GM21367 (cell line): ENCODE data around the gene RAB11FIP2.
"Not testable (repeated sequence)": the region's sequence is repeated elsewhere in the genome, so short reads cannot be mapped to it uniquely, and the experiment has no call there.

Experiments
- ATAC-seq: cut with Tn5 transposase; IDR thresholded peaks from one replicate; pipeline ENCODE4 v1.9.1; 2021; ENCODE audit not compliant: unreplicated experiment

The RAB11FIP2 gene

DNA sequence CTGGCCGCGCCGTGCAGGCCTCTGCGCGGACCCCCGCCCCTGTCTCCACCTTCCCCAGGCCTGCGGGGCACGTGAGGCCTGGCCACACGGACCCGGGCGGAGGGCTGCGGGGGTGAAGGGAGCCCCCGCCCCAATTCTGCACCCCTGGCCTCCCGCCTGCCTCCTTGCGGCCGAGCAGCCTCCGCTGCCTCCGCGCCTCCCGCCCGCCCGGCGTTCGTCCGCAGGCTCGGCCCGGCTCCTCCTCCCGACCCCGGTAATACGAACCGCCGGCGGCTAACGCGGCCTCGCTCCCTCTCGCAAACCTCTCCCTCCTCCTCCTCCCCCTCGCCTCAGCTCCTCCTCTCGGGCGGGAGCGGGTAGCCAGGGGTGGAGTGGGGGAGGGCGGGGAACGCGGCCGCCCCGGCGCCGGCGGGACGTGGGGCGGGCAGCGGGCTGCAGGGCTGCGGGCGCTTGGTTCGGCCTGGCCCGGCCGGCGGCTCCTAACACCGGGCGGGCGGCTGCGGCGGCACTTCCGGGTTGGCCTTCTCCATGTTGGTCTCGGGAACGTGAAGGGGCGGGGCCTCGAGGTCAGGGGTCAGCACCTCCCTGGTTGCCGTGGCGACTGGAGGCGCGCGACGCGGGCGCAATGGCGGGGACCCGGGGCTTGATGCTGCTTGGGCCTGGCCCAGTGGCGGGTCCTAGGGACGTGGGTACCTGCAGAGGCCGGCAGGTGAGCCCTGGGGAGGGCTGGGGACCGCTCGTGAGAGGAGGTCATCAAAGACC, at the start of gene RAB11FIP2:
Gene RAB11FIP2, minus strand, starts transcription at position 547 of the 762 bp plus-strand sequence. CDS start 778 bp downstream, outside the sequence.
- peak; percentile 96 for ATAC-seq

DNA sequence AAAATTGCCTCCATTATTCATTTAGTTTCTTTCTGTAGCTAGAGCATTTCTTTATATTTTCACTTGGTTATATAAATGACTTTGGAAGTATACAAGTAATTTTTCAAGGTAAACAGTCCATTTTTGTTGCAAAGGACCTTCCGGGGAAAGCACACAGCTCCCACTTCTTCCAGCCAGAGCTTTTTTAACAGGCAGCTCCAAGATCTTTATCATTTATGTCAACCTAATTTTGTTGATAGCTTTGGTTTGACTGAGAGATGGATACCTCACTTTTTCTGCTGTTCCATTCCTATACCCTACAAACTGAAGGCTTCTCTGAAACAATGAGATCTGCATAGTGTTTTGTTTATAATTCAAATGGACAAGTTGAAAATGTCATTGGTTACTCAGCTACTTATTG, 49.3 kb upstream of the RAB11FIP2 start:
- no peak for ATAC-seq

GRCh38 chr10:118092209-118092608, 45.5 kb upstream of the RAB11FIP2 start:
- no peak for ATAC-seq

DNA sequence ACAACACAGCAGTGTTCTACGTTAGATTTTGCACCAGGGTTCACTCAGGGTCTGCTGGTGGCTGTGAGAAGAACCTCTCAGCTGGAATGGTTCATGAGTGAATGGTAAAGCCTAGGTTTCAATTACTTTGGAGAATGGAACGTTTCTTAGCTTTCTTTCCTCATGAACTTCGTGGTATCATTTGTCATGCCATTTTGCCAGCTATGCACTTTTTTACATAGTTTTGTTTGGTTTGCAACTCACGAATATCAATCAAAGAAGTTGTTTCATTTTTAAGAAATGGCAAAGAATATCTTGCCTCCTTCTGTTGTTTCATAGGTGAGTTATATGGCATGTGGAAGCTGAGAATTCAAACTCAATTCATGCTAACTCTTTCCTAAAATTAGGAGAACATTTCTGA, 34.1 kb upstream of the RAB11FIP2 start:
- ATAC-seq: no peak

GRCh38 chr10:118076705-118077104, 30.0 kb upstream of the RAB11FIP2 start:
- no peak for ATAC-seq

GRCh38 chr10:118072840-118073239, 26.1 kb upstream of the RAB11FIP2 start:
- no peak for ATAC-seq

GRCh38 chr10:118067389-118067788, 20.6 kb upstream of the RAB11FIP2 start:
- ATAC-seq: not testable (repeated sequence)

GRCh38 chr10:118062798-118063238, 16.1 kb upstream of the RAB11FIP2 start:
- no peak for ATAC-seq

DNA sequence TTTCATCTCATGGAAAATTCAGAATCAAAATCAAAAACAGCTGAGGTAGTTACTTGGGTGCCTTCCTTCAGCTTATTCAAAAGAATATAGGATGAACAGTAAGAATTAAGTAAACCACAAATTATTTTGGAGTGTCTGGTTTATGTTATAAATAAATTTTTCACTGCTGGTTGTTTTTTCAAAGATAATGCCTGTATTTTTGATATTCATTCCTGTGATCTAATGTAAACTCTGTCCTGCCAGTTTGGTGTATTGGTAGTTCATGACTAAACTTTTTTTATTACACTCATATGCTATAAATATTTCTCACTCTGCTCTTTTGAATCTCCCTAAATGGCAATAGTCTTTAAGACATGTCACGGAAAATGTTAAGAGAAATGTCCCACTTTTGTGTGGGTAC, 11.6 kb upstream of the RAB11FIP2 start:
- ATAC-seq: no peak

GRCh38 chr10:118057361-118057760, 10.6 kb upstream of the RAB11FIP2 start:
- no peak for ATAC-seq

DNA sequence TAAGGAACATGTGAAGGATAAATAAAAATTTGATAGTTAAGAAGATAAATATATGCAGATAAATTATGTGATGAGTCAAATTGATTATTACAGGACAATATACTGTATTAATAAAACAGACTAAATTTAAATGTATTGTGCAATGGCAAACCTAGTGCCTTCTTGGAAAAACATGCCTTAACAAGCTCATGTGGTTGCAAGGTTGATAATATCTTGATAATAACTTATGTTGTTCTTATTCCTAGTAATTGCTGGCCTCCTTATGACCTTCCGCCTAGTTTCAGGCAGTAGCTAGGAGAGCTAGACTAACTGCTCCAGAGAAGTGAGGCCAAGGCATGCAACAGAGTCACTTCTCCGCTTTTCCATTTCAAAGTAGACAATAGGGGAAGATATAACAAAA, 7.6 kb upstream of the RAB11FIP2 start:
- ATAC-seq: no peak

GRCh38 chr10:118052816-118053215, 6.1 kb upstream of the RAB11FIP2 start:
- no peak for ATAC-seq

DNA sequence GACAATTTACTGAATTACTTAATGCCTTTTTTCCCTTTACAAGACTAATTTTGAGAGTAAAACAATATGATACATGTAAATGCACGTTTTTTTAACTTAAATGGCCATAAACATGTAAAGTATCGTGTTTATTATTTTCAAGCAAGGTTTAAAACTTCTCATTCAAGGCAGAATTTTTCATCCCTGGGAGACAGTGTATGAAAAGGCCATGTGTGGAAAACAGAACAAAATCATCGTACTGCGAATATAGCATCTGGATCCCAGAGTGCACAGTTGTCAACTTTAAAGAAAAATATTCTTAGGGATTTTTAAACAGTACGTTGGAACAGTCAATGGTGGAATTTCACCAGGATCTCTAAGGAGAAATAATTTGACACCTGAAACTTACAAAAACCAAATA, 1.1 kb upstream of the RAB11FIP2 start:
- no peak for ATAC-seq

GRCh38 chr10:118047157-118047719, 497 bp upstream of the RAB11FIP2 start:
- ATAC-seq: no peak

DNA sequence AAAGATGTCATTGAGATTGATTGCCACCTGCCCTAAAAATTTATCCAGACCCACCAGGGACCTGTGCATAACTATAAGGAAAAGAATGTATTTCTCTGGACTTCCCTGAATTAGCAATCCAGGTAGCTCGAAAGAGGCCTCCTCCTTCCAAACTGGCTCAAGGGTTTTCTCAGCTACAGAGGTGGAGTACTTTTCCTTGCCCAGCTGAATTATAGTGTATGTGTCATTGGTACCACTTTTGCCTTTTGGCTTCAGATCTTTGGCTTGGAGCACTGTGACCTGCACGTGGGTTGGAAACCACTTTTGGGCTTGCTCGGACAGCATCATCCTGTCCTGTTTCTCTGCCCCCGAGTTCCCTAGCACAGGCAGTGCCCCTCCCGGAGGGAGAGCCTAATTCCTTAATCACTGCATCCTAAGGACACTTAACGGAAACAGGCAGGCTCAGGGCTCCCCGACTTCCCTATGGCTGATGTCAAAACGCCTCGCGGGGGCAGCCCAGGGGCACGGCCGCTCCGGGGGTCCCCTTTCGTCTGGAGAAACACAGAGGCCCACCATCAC, 825 bp downstream of the RAB11FIP2 start:
- ATAC-seq: peak; percentile 25

GRCh38 chr10:118045158-118045836, 1.4 kb downstream of the RAB11FIP2 start:
- ATAC-seq: no peak

DNA sequence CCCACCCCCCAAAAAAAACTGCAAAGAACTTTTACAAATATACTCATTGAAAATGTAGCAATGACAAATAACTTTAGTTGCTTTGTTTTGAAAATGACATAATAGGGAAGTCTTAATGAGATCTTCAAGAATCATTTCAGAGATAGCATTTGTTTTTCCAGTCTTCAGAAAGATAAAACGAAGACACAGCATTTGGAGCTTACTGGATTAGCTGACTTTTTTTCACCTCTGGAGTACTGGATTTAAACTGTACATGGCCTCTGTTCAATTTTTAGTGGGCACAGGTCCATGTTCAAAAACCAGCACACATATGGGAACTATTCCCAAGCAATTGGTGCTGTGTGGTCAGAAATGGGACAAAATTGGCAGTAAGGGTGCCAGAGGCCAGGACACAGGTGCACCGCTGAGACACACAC, 3.9 kb downstream of the RAB11FIP2 start:
- no peak for ATAC-seq

- no peak for ATAC-seq
Observed at GRCh38 chr10:118042336-118042735, 4.4 kb downstream of the RAB11FIP2 start.

GRCh38 chr10:118041316-118041715, 5.4 kb downstream of the RAB11FIP2 start:
- ATAC-seq: no peak

DNA sequence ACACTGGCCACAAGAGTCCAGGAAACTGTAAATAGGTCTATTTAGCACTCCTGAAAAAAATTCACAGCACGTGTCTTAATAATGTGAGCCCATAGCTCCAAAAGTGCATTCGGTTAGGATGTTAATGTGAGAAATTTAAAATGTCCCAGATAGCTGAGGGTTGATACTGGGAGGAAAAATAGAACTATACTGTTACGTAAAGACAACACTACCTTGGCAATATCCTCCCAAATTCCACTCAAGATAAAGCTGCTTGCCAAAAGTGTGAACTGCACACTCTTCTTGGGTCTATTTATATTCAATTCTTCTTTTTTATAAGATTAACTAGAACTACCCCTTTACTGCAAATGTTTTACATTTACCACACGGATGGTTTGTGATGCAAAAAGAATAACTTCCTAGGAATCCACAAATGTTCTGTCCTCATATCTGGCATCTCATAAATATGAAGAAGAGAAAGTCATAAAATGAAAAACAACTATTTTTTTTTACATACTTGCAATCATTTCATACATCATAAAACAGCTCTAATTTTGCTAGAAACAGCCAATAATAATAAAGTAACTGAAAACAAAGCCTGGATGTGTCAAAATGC, 10.4 kb downstream of the RAB11FIP2 start:
- ATAC-seq: no peak

GRCh38 chr10:118035354-118036005, 11.3 kb downstream of the RAB11FIP2 start:
- ATAC-seq: no peak
